Lower leg skin (tissue), 4 donors: Measurements from ENCODE around the gene CALR3. TPM values are rescaled to one million over a fixed set of nuclear protein-coding genes. Genes with fewer than 3 reads are reported as not detected.

Experiments
- DNase-seq, 2 donors: peaks; one replicate each; pipeline ENCODE4 v3.0.0-alpha.2; 2019; ENCODE audit warnings: low spot score in 2 of 2
- H3K4me3 ChIP-seq: fragments of 200-600 bp; sonication (generic); 2 replicates; pipeline ENCODE4 v1.5.1; 2017; ENCODE audit warnings: mild to moderate bottlenecking, low read depth; ENCODE audit not compliant: poor library complexity, severe bottlenecking
- POLR2A ChIP-seq, 2 donors: fragments of 450-650 bp; IDR thresholded peaks; one replicate each; pipeline ENCODE4 v1.6.1; 2016 to 2017; ENCODE audit warnings: antibody characterized with exemption in 2 of 2, mild to moderate bottlenecking in 1 of 2, moderate library complexity in 1 of 2
- WGBS, 2 donors: methylation state at CpG; one replicate each; pipeline ENCODE4 v1.1.5; 2018; 5-methylcytosine and 5-hydroxymethylcytosine counted together
- intact Hi-C: fragments of 100-400 bp; cut with DNase I; formaldehyde crosslinking; loops from one replicate; pipeline ENCODE4 v1.15.0; 2023; ENCODE audit warnings: low total_unique reads
- total RNA-seq, 4 donors: library from RNA; depleted of rRNA; stranded (reverse); fragments of >200 nt; gene quantifications; one replicate each; pipeline ENCODE4 v1.1.0, GENCODE V29; 2016
- TF ChIP-seq, protein P1 (sequence below), 3 donors: fragments of 450-650 bp; IDR thresholded peaks; one replicate each; pipeline ENCODE4 v1.5.1; 2016; ENCODE audit warnings: antibody characterized with exemption in 3 of 3, mild to moderate bottlenecking in 3 of 3, moderate library complexity in 2 of 3

CALR3 gene
- total RNA-seq, 4 donors from 2014 or later, result not detected

DNA sequence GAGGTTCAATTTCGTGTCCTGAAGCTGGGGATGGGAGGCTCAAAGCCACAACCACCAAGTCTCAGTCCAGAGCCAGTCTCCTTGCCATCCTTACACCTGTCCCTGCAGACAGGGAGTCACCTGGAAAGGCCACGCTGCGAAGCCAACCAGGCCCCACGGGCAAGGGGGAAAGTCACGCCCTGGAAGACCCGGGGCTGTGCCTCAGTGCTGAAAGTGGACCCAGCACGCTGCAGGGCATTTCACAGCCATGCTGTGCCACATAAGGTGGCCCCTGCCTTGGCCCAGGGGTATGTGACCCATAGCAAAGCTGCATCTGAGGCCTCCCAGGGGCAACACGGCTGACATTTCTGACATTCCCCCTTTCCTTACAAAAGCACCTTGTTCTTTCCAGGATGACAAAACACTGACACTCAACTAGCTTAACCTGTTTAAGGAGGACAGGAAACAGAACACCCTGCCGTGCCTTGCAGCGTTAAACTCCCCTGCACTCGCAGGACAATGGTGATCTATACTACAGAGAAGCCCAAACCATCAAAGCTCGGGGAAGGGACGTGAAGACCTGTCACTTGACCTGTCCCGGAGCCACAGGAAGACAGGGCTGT is 31.5 kb upstream of the CALR3 start:
- DNase-seq, result no peak
- WGBS, 2 donors, result 75 to 77% methylated on average over 14 of the region's 14 CpGs
- intact Hi-C loops, result no loop called here
- no peak for TF ChIP-seq POLR2A (IDR thresholded peaks at IDR 0.05)
- TF ChIP-seq, protein P1, sequence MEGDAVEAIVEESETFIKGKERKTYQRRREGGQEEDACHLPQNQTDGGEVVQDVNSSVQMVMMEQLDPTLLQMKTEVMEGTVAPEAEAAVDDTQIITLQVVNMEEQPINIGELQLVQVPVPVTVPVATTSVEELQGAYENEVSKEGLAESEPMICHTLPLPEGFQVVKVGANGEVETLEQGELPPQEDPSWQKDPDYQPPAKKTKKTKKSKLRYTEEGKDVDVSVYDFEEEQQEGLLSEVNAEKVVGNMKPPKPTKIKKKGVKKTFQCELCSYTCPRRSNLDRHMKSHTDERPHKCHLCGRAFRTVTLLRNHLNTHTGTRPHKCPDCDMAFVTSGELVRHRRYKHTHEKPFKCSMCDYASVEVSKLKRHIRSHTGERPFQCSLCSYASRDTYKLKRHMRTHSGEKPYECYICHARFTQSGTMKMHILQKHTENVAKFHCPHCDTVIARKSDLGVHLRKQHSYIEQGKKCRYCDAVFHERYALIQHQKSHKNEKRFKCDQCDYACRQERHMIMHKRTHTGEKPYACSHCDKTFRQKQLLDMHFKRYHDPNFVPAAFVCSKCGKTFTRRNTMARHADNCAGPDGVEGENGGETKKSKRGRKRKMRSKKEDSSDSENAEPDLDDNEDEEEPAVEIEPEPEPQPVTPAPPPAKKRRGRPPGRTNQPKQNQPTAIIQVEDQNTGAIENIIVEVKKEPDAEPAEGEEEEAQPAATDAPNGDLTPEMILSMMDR (IDR thresholded peaks at IDR 0.05), result no peak
- H3K4me3 ChIP-seq, result no peak overlapping the region

DNA sequence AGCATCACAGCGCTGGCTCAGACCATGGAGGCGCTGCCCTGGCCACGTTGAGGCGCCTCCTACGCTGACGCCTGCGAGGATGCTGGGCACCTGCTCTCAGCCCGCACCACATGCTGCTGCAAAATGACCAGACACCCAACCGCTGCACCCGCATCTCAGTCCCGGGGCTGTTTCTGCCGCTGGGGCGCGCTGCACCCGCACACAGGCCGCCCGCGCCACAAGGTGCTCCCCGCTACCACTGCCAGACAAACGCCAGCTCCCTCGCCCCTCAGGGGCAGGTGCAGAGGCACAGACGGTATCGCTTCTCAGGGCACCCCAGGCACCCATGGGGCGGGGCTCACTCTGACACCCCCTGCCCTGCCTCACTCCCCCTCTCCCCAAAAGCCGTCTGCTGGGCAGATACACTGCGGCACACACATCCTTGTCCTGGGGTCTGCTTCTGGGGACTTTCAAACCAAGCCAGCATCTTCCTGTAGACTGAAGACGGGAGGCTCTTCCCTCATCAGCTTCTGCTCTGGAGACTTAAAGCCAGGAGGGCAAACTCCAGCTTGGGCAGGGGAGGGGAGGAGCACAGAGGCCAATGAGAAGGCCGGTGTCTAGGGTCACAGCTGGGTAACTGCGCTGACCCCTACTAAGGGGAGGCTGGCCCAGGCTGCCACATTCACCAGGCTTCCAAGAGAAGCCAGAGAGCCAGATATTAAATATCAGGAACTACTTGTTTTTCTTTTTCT is 29.9 kb upstream of the CALR3 start:
- TF ChIP-seq POLR2A (IDR thresholded peaks at IDR 0.05), result no peak
- TF ChIP-seq, protein P1 (IDR thresholded peaks at IDR 0.05), result no peak
- no peak overlapping the region for H3K4me3 ChIP-seq
- WGBS, 2 donors, result 96 to 97% methylated on average over 26 to 29 of the region's 29 CpGs
- DNase-seq, result no peak
- intact Hi-C loops, result no loop called here

DNA sequence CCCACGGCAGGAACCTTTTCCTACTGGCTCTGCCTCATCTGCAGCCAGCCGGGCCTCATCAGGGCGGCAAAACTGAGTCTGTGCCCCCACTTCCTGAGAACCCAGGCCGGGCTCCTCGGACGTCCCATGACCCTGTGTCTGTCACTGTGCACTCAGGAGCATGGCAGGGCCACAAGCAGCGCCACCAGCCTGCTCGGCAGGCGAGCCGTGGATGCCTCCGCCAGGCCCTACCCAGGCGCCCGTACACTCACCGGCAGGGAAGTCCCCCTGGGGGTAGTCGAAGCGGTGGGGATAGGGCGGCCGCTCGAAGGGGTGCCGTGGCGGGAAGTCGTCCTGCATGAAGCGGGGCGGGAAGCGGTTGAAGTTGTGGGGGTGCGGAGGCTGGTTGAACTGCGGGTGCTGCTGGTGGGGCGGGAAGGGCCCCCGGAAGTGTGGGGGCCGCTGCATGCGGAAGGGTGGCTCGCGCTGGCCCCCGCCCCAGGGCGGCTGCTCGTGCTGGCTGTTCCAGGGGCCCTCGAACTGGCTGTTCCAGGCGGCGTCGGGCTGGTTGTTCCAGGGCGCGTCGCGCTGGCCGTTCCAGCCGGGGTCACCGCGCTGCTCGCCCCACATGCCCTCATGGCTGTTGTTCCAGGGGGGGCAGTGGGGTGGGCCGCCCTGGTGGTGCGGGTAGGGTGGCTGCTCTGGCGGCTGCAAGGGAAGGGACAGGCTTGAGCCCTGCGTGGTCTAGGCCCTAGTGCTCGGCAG is 29.2 kb upstream of the CALR3 start:
- TF ChIP-seq POLR2A (IDR thresholded peaks at IDR 0.05), result no peak
- TF ChIP-seq, protein P1 (IDR thresholded peaks at IDR 0.05), result no peak
- WGBS, 2 donors, result 95 to 96% methylated on average over 34 to 54 of the region's 54 CpGs
- intact Hi-C loops, result no loop called here
- no peak overlapping the region for H3K4me3 ChIP-seq
- no peak for DNase-seq

DNA sequence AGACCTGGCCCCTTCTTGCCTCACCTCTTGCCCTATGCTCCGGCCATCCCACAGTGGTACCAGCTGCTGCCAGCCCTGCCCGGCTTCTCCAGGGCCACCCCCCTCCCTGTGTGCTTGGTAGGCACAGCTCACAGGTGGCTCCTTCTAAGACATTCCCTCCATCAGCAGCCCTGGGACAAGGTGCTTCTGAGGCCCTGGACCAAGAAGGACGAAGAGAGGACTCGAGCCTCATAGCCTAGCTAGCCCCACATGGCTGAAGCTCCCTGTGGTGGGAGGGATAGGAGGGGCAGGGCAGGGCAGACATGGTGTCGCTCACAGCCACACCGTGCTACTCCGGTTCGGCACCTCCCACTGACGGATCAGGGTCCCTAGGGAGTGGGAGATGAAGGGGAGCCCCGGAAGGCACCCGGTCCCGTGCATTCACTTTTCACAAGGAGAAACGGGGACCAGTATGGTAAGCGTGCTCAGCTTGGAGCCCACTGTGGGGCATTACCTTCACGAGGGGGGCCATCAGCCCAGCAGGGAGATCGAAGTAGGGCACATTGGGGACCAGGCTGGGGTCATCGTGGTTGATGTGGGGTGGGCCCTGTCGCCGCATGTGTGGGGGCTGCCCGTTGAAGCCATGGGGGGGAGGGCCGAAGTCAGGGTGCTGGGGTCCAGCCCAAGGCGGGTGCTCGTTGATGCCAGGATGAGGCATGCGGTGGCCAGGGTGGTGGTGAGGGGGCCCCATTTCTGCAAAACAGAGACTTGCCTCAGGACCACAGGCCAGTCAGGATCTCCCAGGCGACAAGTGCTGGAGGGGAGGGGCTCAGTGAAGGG is 26.8 kb upstream of the CALR3 start:
- no peak overlapping the region for H3K4me3 ChIP-seq
- 92 to 93% methylated on average over 25 of the region's 25 CpGs for WGBS, 2 donors
- intact Hi-C loops, result no loop called here
- no peak for DNase-seq
- TF ChIP-seq, protein P1 (IDR thresholded peaks at IDR 0.05), result no peak
- TF ChIP-seq POLR2A (IDR thresholded peaks at IDR 0.05), result no peak

DNA sequence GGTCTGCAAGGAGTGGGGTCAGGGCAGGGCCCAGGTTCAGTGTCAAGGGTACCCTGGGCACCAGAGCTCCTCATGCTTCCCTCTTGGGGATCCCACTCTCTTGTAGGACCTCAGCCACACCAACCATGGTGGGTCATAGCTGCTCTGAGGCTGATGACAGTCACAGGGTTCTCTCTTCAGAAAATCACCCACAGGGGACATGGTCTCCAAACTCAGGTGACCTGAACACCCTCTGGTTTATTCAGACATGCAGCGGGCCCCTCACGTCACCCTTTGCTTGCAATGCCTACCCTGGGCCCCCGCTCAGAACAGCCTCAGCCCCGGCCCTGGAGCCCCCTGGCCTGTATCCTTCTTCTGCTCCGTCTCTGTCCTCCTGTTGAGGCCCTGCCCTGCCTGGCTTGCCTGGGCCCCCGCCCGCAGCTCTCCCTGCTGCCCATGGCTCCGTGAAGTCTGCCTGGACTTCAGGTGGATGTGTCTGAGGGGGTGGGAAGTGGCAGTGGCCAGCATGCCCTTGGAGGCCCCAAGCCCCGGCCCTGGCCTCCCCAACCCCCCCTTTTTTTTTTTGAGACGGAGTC is 25.8 kb upstream of the CALR3 start:
- no peak overlapping the region for H3K4me3 ChIP-seq
- TF ChIP-seq, protein P1 (IDR thresholded peaks at IDR 0.05), result no peak
- TF ChIP-seq POLR2A (IDR thresholded peaks at IDR 0.05), result no peak
- 91 to 97% methylated on average over 10 of the region's 10 CpGs for WGBS, 2 donors
- DNase-seq, result no peak
- intact Hi-C loops, result no loop called here
